Muscle layer of duodenum (tissue), 2 donors: ENCODE results near the gene CD9.

Source experiments
- H3K27ac ChIP-seq: one replicate; pipeline ENCODE4 v1.7.0; 2013; ENCODE audit warnings: mild to moderate bottlenecking, low read length
- H3K27me3 ChIP-seq: one replicate; pipeline ENCODE4 v1.7.0; 2013; ENCODE audit warnings: low read depth, mild to moderate bottlenecking, control low read depth, low read length
- H3K36me3 ChIP-seq, 2 donors: one replicate each; pipeline ENCODE4 v1.7.0; 2013; ENCODE audit warnings: low read length in 2 of 2, control low read depth in 1 of 2, mild to moderate bottlenecking in 1 of 2; ENCODE audit not compliant: insufficient read depth in 2 of 2, control insufficient read depth in 1 of 2
- H3K4me1 ChIP-seq, 2 donors: one replicate each; pipeline ENCODE4 v1.7.0; 2013; ENCODE audit warnings: low read length in 2 of 2, mild to moderate bottlenecking in 2 of 2, control low read depth in 1 of 2, moderate library complexity in 1 of 2; ENCODE audit not compliant: insufficient read depth in 2 of 2, control insufficient read depth in 1 of 2
- H3K4me3 ChIP-seq, 2 donors: one replicate each; pipeline ENCODE4 v1.7.0; 2013; ENCODE audit warnings: low read length in 2 of 2, low read depth in 1 of 2, mild to moderate bottlenecking in 1 of 2
- H3K9me3 ChIP-seq, 2 donors: one replicate each; pipeline ENCODE4 v1.7.0; 2013; ENCODE audit warnings: low read length in 2 of 2, control low read depth in 1 of 2, mild to moderate bottlenecking in 1 of 2; ENCODE audit not compliant: control insufficient read depth in 1 of 2
- donor health status: healthy.

The CD9 gene

GRCh38 chr12:6193853-6194815 lies 6.1 kb upstream of the CD9 start:
- Histone ChIP-seq H3K4me3 (no peak overlapping the region), H3K4me1 (peaks cover 4 to 7% of the 10 kb centered on the region in 2 donors), H3K27me3 (peaks cover 3% of the 10 kb centered on the region), H3K9me3 (no peaks in the 10 kb centered on the region), H3K27ac (no peak overlapping the region), H3K36me3 (no peaks in the 10 kb centered on the region)

- Histone ChIP-seq H3K4me1 (peaks cover 7 to 9% of the 10 kb centered on the region in 2 donors), H3K27ac (peak overlapping the region; percentile 60), H3K9me3 (no peaks in the 10 kb centered on the region), H3K36me3 (no peaks in the 10 kb centered on the region), H3K27me3 (peaks cover 3% of the 10 kb centered on the region), H3K4me3 (no peak overlapping the region)
Observed at GRCh38 chr12:6195665-6196535, 4.3 kb upstream of the CD9 start.

- H3K4me3 ChIP-seq = no peak overlapping the region
- no peaks in the 10 kb centered on the region for H3K36me3 ChIP-seq
- peak overlapping the region; percentile 18 for H3K27ac ChIP-seq
- no peaks in the 10 kb centered on the region for H3K9me3 ChIP-seq
- peaks cover 7 to 27% of the 10 kb centered on the region in 2 donors for H3K4me1 ChIP-seq
- peaks cover 3% of the 10 kb centered on the region for H3K27me3 ChIP-seq
Observed at GRCh38 chr12:6198051-6198450, 2.1 kb upstream of the CD9 start.

GRCh38 chr12:6198556-6198955 lies 1.6 kb upstream of the CD9 start:
- Histone ChIP-seq H3K27ac (peak overlapping the region; percentile 90), H3K4me3 (no peak overlapping the region), H3K4me1 (peaks cover 9 to 32% of the 10 kb centered on the region in 2 donors), H3K9me3 (no peaks in the 10 kb centered on the region), H3K27me3 (peaks cover 3% of the 10 kb centered on the region), H3K36me3 (no peaks in the 10 kb centered on the region)

DNA sequence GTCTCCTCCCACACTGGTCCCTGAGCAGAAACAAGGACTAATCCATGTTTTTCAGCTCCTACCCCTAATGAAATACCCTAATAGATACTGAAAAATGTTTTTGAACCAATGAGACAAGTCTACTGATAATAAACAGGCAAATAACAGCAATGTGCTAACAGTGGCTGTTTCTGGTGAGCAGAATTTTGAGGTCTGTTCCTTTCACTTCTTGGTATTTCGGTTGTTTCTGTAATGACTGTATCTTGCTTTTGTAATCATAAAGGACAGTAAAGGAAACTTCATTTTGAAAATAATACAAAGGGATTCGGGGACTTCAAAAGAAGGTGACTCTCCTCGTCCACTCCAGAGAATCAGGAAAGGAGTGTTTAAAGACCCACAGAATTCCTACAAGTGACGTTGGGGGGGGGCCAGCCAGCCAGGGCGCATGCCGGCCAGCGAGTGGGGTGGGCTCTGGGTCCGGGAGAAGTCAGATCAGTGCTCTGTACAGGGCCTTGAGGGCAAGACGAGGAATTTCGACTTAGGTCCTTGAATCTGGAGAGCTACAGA lies 1.1 kb upstream of the CD9 start:
- H3K27ac ChIP-seq = peak overlapping the region; percentile 90
- H3K4me1 ChIP-seq = peaks cover 11 to 37% of the 10 kb centered on the region in 2 donors
- H3K9me3 ChIP-seq = no peaks in the 10 kb centered on the region
- H3K4me3 ChIP-seq = peak overlapping the region; percentile 57 to 64
- H3K27me3 ChIP-seq = no peaks in the 10 kb centered on the region
- no peaks in the 10 kb centered on the region for H3K36me3 ChIP-seq

DNA sequence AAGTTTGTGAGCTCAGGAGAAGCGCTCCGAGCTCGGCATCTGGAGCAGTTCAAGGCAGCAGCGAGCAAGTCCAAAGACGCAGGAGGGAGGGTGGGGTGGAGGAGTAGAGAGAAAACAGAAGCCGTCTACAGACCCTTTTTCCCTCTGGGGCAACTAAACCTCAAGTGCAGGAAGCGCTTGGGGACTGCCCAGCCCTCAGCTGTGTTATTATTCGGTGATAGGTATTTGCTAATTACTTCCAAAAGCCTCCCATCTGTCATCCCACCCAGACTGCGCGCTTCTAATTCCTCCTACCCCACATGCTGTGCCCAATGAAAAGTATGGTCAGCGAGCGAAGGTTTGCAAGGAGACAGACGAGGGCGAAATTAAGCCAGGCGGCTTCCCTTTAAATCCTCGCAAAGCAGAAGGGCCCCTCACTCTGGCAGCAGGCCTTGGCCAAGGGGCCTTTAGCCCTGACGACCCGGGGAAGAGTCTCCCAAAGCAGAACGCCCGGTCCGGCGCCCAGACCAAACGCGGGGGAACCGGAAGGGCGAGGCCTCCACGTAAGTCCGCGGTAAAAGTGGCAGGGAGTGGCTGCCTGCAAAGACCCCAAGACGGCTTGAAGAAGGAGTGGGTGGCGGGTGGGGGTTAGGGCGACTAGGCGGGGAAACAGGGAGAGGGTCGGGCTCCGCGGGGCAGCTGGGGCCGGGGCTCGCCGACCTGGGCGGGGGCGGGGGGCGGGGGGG lies 507 bp upstream of the CD9 start:
- Histone ChIP-seq H3K27me3 (no peaks in the 10 kb centered on the region), H3K27ac (peak overlapping the region; percentile 90), H3K4me3 (peak overlapping the region; percentile 57 to 64), H3K36me3 (no peaks in the 10 kb centered on the region), H3K9me3 (no peaks in the 10 kb centered on the region), H3K4me1 (peaks cover 14 to 42% of the 10 kb centered on the region in 2 donors)

DNA sequence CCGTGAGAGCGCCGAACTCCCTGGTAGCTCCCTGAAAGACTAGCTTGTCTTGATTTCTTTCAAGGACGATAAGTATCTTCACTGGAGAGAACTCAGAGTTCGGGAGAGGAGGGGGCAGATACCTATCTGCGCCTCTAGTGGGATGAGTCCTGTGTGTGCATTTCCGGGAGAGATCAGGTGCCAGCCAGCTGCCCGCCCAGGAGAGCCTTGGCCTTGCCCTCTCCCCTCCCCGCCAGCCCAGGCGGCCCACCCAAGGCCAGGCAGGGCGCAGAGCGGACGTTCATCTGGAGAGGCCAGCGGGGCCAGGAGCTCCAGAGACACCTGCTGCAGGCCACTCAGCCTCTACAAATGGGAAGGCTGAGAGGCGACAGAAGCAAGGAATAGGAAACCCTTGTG lies 1.0 kb downstream of the CD9 start:
- H3K4me3 ChIP-seq = peak overlapping the region; percentile 82 to 94

DNA sequence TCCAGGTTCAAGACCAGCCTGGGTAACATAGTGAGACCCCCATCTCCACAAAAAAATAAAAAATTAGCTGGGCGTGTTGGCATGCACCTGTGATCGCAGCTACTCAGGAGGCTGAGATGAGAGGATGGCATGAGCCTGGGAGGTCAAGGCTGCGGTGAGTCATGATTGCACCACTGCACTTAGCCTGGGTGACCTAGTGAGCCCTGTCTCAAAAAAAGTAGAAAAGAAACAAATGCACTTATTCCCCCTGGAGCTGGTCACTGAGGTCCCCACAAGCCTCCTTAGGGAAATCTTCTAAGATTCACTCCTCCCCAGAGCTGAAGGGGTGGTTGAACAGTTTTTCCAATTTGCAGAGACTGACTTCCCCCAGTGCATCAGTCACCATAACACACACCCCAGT lies 1.6 kb downstream of the CD9 start:
- Histone ChIP-seq H3K4me3 (peak overlapping the region; percentile 82 to 94), H3K9me3 (no peaks in the 10 kb centered on the region), H3K4me1 (peaks cover 13 to 59% of the 10 kb centered on the region in 2 donors), H3K27me3 (no peaks in the 10 kb centered on the region), H3K27ac (peak overlapping the region; percentile 76), H3K36me3 (no peaks in the 10 kb centered on the region)

More for the DNA sequence above, 1.0 kb downstream of the CD9 start:
- peaks cover 13 to 53% of the 10 kb centered on the region in 2 donors for H3K4me1 ChIP-seq
- no peaks in the 10 kb centered on the region for H3K36me3 ChIP-seq
- no peaks in the 10 kb centered on the region for H3K9me3 ChIP-seq
- peak overlapping the region; percentile 76 for H3K27ac ChIP-seq
- no peaks in the 10 kb centered on the region for H3K27me3 ChIP-seq

GRCh38 chr12:6202304-6202703 lies 2.1 kb downstream of the CD9 start:
- Histone ChIP-seq H3K4me3 (peak overlapping the region; percentile 82 to 94), H3K4me1 (peaks cover 16 to 64% of the 10 kb centered on the region in 2 donors), H3K27me3 (no peaks in the 10 kb centered on the region), H3K27ac (peak overlapping the region; percentile 76), H3K9me3 (no peaks in the 10 kb centered on the region), H3K36me3 (no peaks in the 10 kb centered on the region)

- H3K4me1 ChIP-seq = peaks cover 20 to 69% of the 10 kb centered on the region in 2 donors
- no peaks in the 10 kb centered on the region for H3K36me3 ChIP-seq
- no peaks in the 10 kb centered on the region for H3K27me3 ChIP-seq
- H3K27ac ChIP-seq = peak overlapping the region; percentile 76
- peak overlapping the region; percentile 82 to 94 for H3K4me3 ChIP-seq
- no peaks in the 10 kb centered on the region for H3K9me3 ChIP-seq
Observed at GRCh38 chr12:6202846-6203245, 2.6 kb downstream of the CD9 start.
